ENCODE data around the gene NEK10.

NEK10 gene

DNA sequence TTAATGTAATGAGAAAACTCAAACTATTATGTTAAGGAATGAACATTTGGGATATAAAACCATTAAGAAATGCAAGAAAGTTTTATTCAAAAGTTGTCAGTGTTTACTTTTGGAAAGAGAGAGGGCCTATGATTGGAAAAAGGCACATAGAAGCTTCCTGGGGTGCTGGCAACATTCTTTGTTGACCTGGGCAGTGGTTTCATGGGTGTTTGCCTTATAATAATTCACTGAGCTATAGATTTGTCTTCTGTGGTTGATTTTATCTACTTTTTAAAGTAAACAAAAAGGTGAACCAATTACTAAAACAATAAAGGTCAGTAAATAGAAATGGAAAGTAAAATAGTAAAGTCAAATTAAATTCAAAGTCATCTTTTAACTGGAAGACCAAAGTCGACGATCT is 308.8 kb downstream of the NEK10 start:
- Histone ChIP-seq H3K4me2 (ENCODE audit: low read length) (no peak overlapping the region), H3K27me3 (ENCODE audit: insufficient read depth, low read length) (no peaks in the 10 kb centered on the region), H3K9me3 (ENCODE audit: low read length) (no peaks in the 10 kb centered on the region), H3K4me1 (ENCODE audit: insufficient read depth, low read length, severe bottlenecking) (no peaks in the 10 kb centered on the region), H3K9me2 (ENCODE audit: low read depth, low read length) (no peaks in the 10 kb centered on the region), H3K9ac (ENCODE audit: low read length) (no peak overlapping the region), H3K79me2 (ENCODE audit: insufficient read depth, low read length) (no peaks in the 10 kb centered on the region), H3K36me3 (ENCODE audit: insufficient read depth, low read length) (no peaks in the 10 kb centered on the region), H2AFZ (ENCODE audit: low read length) (no peak overlapping the region), H3F3A (ENCODE audit: insufficient read depth, low read length) (no peaks in the 10 kb centered on the region), H4K20me1 (ENCODE audit: insufficient read depth, low read length) (no peaks in the 10 kb centered on the region), H3K4me3 (ENCODE audit: low read depth, low read length, poor library complexity, severe bottlenecking) (no peak overlapping the region), H3K27ac (ENCODE audit: low read depth, low read length, poor library complexity, severe bottlenecking) (no peak overlapping the region)
- TF ChIP-seq EZH2 (IDR thresholded peaks at IDR 0.05; ENCODE audit: borderline replicate concordance, low read length), result no peak
- TF ChIP-seq, protein P1, sequence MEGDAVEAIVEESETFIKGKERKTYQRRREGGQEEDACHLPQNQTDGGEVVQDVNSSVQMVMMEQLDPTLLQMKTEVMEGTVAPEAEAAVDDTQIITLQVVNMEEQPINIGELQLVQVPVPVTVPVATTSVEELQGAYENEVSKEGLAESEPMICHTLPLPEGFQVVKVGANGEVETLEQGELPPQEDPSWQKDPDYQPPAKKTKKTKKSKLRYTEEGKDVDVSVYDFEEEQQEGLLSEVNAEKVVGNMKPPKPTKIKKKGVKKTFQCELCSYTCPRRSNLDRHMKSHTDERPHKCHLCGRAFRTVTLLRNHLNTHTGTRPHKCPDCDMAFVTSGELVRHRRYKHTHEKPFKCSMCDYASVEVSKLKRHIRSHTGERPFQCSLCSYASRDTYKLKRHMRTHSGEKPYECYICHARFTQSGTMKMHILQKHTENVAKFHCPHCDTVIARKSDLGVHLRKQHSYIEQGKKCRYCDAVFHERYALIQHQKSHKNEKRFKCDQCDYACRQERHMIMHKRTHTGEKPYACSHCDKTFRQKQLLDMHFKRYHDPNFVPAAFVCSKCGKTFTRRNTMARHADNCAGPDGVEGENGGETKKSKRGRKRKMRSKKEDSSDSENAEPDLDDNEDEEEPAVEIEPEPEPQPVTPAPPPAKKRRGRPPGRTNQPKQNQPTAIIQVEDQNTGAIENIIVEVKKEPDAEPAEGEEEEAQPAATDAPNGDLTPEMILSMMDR (IDR thresholded peaks at IDR 0.05; ENCODE audit: low read length), result no peak
